K562 (cell line): ENCODE measurements around the gene ANK3. TPM values are rescaled to one million over a fixed set of nuclear protein-coding genes. Genes with fewer than 3 reads are reported as not detected.

ENCODE experiments used
- PRMT5 ChIP-seq: sonication (generic); formaldehyde crosslinking; IDR thresholded peaks from 2 replicates; pipeline ENCODE4 v1.5.0; 2020; ENCODE audit warnings: missing genetic modification reagents
- polyA plus RNA-seq, 8 experiments: library from polyadenylated mRNA; depleted of rRNA in 4 of 8; stranded (reverse) in 5 of 8; unstranded in 3 of 8; fragments of >200 nt; fragmentation: Nextera tagmentation in 2 of 8; fragmentation: Illumina TruSeq in 1 of 8; extraction: Ambion mirVana in 2 of 8; extraction: Trizol in 1 of 8; gene quantifications; 2 replicates each; pipeline versions ENCODE4 v1.2.1 to v1.2.3, GENCODE V29; 2011 to 2014; ENCODE audit warnings: inconsistent platforms in 1 of 8, missing spikeins in 1 of 8
- total RNA-seq, 7 experiments: library from RNA; depleted of rRNA in 6 of 7; stranded (reverse); fragments of >200 nt in 6 of 7; fragmentation: Illumina TruSeq in 2 of 7; extraction: Trizol in 2 of 7; gene quantifications; 2 replicates each; pipeline versions ENCODE4 v1.2.1 to v1.2.3, GENCODE V29; 2011 to 2021; ENCODE audit warnings: low replicate concordance in 1 of 7
- TF ChIP-seq, protein P1 (sequence below), 2 experiments: fragments of 450-650 bp; IDR thresholded peaks; 2 replicates each; pipeline ENCODE4 v1.6.1; 2016; ENCODE audit warnings: mild to moderate bottlenecking in 2 of 2, borderline replicate concordance in 1 of 2, low read depth in 1 of 2, moderate library complexity in 1 of 2

The ANK3 gene
- total and polyA plus RNA-seq, 9 of the 15 experiments (the other 6 are each of a cell fraction or from before 2014, with no cell fraction given): 10.0 to 32.3 (median 17.9) TPM

DNA sequence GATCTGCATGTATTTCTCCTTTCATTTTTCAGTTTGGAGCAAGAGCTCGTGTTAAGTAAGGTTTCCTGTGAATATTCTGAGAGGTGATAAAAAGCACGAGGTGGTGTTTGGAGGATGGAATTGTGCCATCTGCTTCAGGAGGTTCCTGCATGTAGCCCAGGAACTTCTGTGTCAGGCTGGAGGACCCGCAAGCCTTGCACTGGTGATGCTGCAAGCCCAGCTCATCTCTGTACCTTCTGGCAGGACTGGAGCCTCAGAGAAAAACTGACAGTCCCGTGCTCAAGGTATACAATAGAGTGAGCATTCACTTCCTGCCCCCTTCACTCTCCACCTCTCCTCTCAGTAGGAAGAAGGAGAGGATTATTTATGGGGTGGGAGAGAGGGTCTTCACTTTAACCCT is 242.7 kb downstream of the ANK3 start (continued):
- TF ChIP-seq, protein P1, sequence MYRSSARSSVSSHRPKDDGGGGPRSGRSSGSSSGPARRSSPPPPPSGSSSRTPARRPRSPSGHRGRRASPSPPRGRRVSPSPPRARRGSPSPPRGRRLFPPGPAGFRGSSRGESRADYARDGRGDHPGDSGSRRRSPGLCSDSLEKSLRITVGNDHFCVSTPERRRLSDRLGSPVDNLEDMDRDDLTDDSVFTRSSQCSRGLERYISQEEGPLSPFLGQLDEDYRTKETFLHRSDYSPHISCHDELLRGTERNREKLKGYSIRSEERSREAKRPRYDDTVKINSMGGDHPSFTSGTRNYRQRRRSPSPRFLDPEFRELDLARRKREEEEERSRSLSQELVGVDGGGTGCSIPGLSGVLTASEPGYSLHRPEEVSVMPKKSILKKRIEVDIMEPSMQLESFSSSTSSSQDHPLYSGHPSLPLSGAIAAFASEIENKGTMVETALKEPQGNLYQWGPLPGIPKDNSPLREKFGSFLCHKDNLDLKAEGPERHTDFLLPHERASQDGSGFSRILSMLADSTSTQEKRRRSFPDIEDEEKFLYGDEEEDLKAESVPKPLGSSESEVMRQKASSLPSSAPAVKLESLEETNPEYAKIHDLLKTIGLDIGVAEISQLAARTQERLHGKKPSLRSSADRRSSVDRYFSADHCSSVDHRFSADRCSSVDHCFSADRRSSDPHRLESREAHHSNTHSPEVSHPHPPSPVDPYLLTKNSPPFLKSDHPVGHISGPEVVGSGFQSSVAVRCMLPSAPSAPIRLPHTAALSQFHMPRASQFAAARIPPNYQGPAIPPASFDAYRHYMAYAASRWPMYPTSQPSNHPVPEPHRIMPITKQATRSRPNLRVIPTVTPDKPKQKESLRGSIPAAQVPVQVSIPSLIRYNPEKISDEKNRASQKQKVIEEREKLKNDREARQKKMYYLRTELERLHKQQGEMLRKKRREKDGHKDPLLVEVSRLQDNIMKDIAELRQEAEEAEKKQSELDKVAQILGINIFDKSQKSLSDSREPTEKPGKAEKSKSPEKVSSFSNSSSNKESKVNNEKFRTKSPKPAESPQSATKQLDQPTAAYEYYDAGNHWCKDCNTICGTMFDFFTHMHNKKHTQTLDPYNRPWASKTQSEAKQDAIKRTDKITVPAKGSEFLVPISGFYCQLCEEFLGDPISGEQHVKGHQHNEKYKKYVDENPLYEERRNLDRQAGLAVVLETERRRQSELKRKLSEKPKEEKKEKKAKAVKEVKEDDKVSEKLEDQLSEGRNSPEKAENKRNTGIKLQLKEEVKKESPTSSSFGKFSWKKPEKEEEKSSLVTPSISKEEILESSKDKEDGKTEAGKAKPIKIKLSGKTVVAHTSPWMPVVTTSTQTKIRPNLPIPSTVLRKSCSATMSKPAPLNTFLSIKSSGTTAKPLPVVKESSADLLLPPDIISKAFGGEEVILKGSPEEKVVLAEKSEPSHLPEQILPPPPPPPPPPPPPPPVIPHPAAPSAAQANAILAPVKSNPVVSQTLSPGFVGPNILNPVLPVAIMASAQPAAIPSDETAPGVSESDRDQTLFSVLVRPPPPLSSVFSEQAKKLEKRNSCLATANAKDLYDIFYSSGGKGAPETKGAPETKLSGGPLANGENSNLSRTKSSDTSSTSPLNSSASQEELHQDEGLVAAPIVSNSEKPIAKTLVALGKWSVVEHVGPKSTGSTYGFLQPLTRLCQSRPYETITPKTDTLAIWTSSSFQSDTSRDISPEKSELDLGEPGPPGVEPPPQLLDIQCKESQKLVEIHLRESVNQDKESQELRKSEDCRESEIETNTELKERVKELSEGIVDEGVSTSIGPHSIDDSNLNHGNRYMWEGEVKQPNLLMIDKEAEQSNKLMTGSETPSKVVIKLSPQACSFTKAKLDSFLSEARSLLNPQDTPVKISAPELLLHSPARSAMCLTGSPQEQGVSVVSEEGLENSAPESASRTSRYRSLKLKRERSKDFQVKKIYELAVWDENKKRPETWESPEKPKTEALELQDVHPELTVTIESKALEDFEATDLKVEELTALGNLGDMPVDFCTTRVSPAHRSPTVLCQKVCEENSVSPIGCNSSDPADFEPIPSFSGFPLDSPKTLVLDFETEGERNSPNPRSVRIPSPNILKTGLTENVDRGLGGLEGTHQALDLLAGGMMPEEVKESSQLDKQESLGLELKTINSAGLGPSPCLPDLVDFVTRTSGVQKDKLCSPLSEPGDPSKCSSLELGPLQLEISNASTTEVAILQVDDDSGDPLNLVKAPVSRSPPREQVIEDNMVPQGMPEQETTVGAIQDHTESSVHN (IDR thresholded peaks at IDR 0.05; ENCODE audit: borderline replicate concordance in 1 of 2, low read depth in 1 of 2): no peak
- TF ChIP-seq PRMT5 (CRISPR knock-in tag): no peak
